Smooth muscle cell of the brain vasculature (primary cell): ENCODE results near the gene RHO.

ENCODE experiments used
- DNase-seq: peaks from one replicate; pipeline ENCODE4 v3.0.0-alpha.2; 2012; ENCODE audit warnings: low read depth, low spot score

The RHO gene

DNA sequence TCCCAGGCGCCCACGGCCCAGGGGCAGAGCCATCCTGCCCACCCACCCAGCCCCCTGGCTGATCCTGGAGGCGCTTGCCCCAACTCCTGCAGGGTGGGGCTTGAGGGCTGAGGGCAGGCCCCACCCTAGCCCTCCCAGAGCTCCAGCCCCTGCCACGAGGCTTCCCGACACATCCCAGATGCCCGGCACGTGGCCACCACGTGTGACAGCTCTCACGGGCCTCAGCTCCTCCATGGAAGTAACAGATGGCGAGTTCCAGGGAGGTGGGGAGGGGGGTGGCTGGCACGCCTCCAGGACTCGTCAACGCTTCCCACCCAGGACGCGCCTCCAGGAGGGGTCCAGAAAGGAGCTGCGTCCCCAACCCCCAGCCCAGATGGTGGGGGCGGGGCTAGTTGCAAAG is 48.9 kb downstream of the RHO start:
- DNase-seq: no peak

- DNase-seq: no peak
Measured at GRCh38 chr3:129577925-129578786, 49.7 kb downstream of the RHO start.

DNA sequence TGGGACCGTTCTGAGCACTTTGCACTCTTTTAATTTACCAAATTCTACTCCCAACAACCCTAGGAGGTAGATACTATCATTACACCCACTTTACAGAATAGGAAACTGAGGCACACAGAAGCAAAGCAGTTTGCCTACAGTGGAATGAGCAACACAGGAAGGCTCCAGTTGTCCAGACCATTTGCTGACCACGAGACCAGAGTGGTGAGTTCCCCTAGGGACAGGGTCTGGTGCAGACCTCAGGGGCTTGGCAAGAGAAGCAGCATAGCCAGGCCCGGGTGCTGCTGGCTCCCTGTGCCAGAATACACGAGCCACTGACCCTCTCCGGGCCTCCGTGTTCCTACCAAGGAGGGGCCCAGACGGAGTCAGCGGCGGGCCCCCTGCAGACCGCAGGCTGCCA is 51.6 kb downstream of the RHO start:
- no peak for DNase-seq

- no peak for DNase-seq
Measured at GRCh38 chr3:129581623-129582022, 53.2 kb downstream of the RHO start.

DNA sequence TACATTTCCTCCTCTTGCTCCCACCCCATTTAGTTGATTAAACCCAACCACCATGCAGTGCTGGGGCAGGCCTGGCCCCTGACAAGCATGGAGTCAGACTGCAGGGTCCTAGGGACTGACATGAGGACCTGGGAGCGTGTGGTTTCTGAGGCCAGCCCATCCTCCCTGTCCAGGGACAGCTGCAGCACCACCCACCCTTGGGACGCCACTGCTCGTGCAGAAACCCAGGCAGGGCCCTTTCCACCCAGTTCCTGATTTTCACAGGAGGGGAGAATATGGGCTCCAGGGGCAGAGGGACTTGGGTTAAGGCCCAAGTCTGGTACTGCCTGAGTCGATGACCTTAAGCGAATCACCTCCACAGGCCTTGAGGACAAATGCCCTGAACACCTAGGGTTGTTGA is 54.4 kb downstream of the RHO start:
- DNase-seq: no peak

GRCh38 chr3:129583289-129583688 is 54.9 kb downstream of the RHO start:
- no peak for DNase-seq

DNA sequence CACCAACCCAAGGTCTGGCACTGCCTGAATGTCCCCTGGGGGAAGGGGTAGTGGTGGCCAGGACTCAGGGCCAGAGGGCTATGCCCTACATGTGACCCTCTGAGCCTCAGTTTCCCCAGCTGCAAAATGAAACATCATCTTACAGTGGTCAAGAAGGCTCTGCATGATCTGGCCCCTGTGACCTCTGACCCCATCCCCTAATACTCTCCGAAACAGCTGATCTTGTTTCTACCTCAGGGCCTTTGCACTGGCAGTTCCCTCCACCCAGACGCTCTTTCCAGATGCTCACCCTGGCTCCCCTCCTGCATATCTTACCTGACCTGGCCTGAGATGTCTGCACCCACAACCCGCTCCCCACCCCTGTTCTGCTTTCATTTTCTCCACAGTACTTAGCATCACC is 56.2 kb downstream of the RHO start:
- no peak for DNase-seq
